Measurements from ENCODE around the gene CDH12. TPM values are rescaled to one million over a fixed set of nuclear protein-coding genes. Genes with fewer than 3 reads are reported as not detected.
"Not testable (repeated sequence)": the region's sequence is repeated elsewhere in the genome, so short reads cannot be mapped to it uniquely, and the experiment has no call there.

Gene CDH12
- polyA plus RNA-seq, 4 donors, result 2.6 TPM; not detected in 3

GRCh38 chr5:22001097-22001496 is 852.0 kb downstream of the CDH12 start:
- H3K4me3 ChIP-seq (ENCODE audit: low read depth in 1 of 3, low read length in 3 of 3); DNase-seq; H3K9me3 ChIP-seq (ENCODE audit: control insufficient read depth in 2 of 2, insufficient read depth in 1 of 2, low read depth in 1 of 2, low read length in 1 of 2); H3K36me3 ChIP-seq (ENCODE audit: control insufficient read depth in 3 of 3, insufficient read depth in 2 of 3, low read depth in 1 of 3, low read length in 3 of 3); H3K27ac ChIP-seq (ENCODE audit: low read depth in 1 of 3, low read length in 2 of 3); H3K4me1 ChIP-seq (ENCODE audit: control insufficient read depth in 3 of 3, insufficient read depth in 2 of 3, low read depth in 1 of 3, low read length in 2 of 3); H3K27me3 ChIP-seq (ENCODE audit: control insufficient read depth in 3 of 3, insufficient read depth in 3 of 3, low read length in 3 of 3); FAIRE-seq: not testable (repeated sequence)
- 90 to 95% (median 95%) methylated on average over 2 of the region's 2 CpGs for WGBS, 3 donors

GRCh38 chr5:21985799-21986198 is 867.3 kb downstream of the CDH12 start:
- not testable (repeated sequence) for H3K27me3 ChIP-seq (ENCODE audit: control insufficient read depth in 3 of 3, insufficient read depth in 3 of 3, low read length in 3 of 3); H3K9me3 ChIP-seq (ENCODE audit: control insufficient read depth in 2 of 2, insufficient read depth in 1 of 2, low read depth in 1 of 2, low read length in 1 of 2); DNase-seq; H3K4me1 ChIP-seq (ENCODE audit: control insufficient read depth in 3 of 3, insufficient read depth in 2 of 3, low read depth in 1 of 3, low read length in 2 of 3); FAIRE-seq; H3K36me3 ChIP-seq (ENCODE audit: control insufficient read depth in 3 of 3, insufficient read depth in 2 of 3, low read depth in 1 of 3, low read length in 3 of 3); H3K27ac ChIP-seq (ENCODE audit: low read depth in 1 of 3, low read length in 2 of 3); H3K4me3 ChIP-seq (ENCODE audit: low read depth in 1 of 3, low read length in 3 of 3)
- 76 to 86% (median 81%) methylated on average over 1 of the region's 1 CpG for whole genome bisulfite sequencing, 3 donors

- not testable (repeated sequence) for H3K9me3 ChIP-seq (ENCODE audit: control insufficient read depth in 2 of 2, insufficient read depth in 1 of 2, low read depth in 1 of 2, low read length in 1 of 2); H3K4me3 ChIP-seq (ENCODE audit: low read depth in 1 of 3, low read length in 3 of 3); H3K4me1 ChIP-seq (ENCODE audit: control insufficient read depth in 3 of 3, insufficient read depth in 2 of 3, low read depth in 1 of 3, low read length in 2 of 3); H3K27ac ChIP-seq (ENCODE audit: low read depth in 1 of 3, low read length in 2 of 3); DNase-seq; H3K27me3 ChIP-seq (ENCODE audit: control insufficient read depth in 3 of 3, insufficient read depth in 3 of 3, low read length in 3 of 3); H3K36me3 ChIP-seq (ENCODE audit: control insufficient read depth in 3 of 3, insufficient read depth in 2 of 3, low read depth in 1 of 3, low read length in 3 of 3); FAIRE-seq
- WGBS, 3 donors, result 70 to 80% (median 71%) methylated on average over 1 of the region's 1 CpG
Observed at GRCh38 chr5:21951571-21951970, 901.6 kb downstream of the CDH12 start.

GRCh38 chr5:21931116-21931515 is 922.0 kb downstream of the CDH12 start:
- no peaks in the 10 kb centered on the region for H3K4me1 ChIP-seq (ENCODE audit: control insufficient read depth in 3 of 3, insufficient read depth in 2 of 3, low read depth in 1 of 3, low read length in 2 of 3)
- WGBS, 3 donors, result 77 to 82% (median 78%) methylated on average over 1 of the region's 1 CpG

GRCh38 chr5:21919414-21920022 is 933.6 kb downstream of the CDH12 start:
- H3K9me3 ChIP-seq (ENCODE audit: control insufficient read depth in 2 of 2, insufficient read depth in 1 of 2, low read depth in 1 of 2, low read length in 1 of 2), result no peaks in the 10 kb centered on the region
- 12 to 16% (median 15%) methylated on average over 8 of the region's 8 CpGs for WGBS, 3 donors
- H3K27ac ChIP-seq (ENCODE audit: low read depth in 1 of 3, low read length in 2 of 3), result no peak overlapping the region
- H3K4me3 ChIP-seq (ENCODE audit: low read depth in 1 of 3, low read length in 3 of 3), result no peak overlapping the region
- DNase-seq (peak; percentile 11 to 44), FAIRE-seq (no peak)
- H3K27me3 ChIP-seq (ENCODE audit: control insufficient read depth in 3 of 3, insufficient read depth in 3 of 3, low read length in 3 of 3), result no peaks in the 10 kb centered on the region
- no peaks in the 10 kb centered on the region for H3K4me1 ChIP-seq (ENCODE audit: control insufficient read depth in 3 of 3, insufficient read depth in 2 of 3, low read depth in 1 of 3, low read length in 2 of 3)
- no peaks in the 10 kb centered on the region for H3K36me3 ChIP-seq (ENCODE audit: control insufficient read depth in 3 of 3, insufficient read depth in 2 of 3, low read depth in 1 of 3, low read length in 3 of 3)

More at GRCh38 chr5:21931116-21931515, 922.0 kb downstream of the CDH12 start:
- FAIRE-seq (no peak), DNase-seq (no peak)
- Histone ChIP-seq H3K9me3 (ENCODE audit: control insufficient read depth in 2 of 2, insufficient read depth in 1 of 2, low read depth in 1 of 2, low read length in 1 of 2) (peaks cover 0 to 1% of the 10 kb centered on the region in 2 donors), H3K36me3 (ENCODE audit: control insufficient read depth in 3 of 3, insufficient read depth in 2 of 3, low read depth in 1 of 3, low read length in 3 of 3) (no peaks in the 10 kb centered on the region), H3K27ac (ENCODE audit: low read depth in 1 of 3, low read length in 2 of 3) (no peak overlapping the region), H3K4me3 (ENCODE audit: low read depth in 1 of 3, low read length in 3 of 3) (no peak overlapping the region), H3K27me3 (ENCODE audit: control insufficient read depth in 3 of 3, insufficient read depth in 3 of 3, low read length in 3 of 3) (no peaks in the 10 kb centered on the region)

GRCh38 chr5:21918451-21918850 is 934.7 kb downstream of the CDH12 start:
- H3K4me1 ChIP-seq (ENCODE audit: control insufficient read depth in 3 of 3, insufficient read depth in 2 of 3, low read depth in 1 of 3, low read length in 2 of 3), result no peaks in the 10 kb centered on the region
- no peak overlapping the region for H3K4me3 ChIP-seq (ENCODE audit: low read depth in 1 of 3, low read length in 3 of 3)
- FAIRE-seq (no peak), DNase-seq (no peak)
- H3K27me3 ChIP-seq (ENCODE audit: control insufficient read depth in 3 of 3, insufficient read depth in 3 of 3, low read length in 3 of 3), result no peaks in the 10 kb centered on the region
- WGBS, 3 donors, result 78 to 86% (median 80%) methylated on average over 2 of the region's 2 CpGs
- H3K27ac ChIP-seq (ENCODE audit: low read depth in 1 of 3, low read length in 2 of 3), result no peak overlapping the region
- H3K36me3 ChIP-seq (ENCODE audit: control insufficient read depth in 3 of 3, insufficient read depth in 2 of 3, low read depth in 1 of 3, low read length in 3 of 3), result no peaks in the 10 kb centered on the region
- no peaks in the 10 kb centered on the region for H3K9me3 ChIP-seq (ENCODE audit: control insufficient read depth in 2 of 2, insufficient read depth in 1 of 2, low read depth in 1 of 2, low read length in 1 of 2)

- no peak for FAIRE-seq
- Histone ChIP-seq H3K27me3 (ENCODE audit: control insufficient read depth in 3 of 3, insufficient read depth in 3 of 3, low read length in 3 of 3) (no peaks in the 10 kb centered on the region), H3K4me1 (ENCODE audit: control insufficient read depth in 3 of 3, insufficient read depth in 2 of 3, low read depth in 1 of 3, low read length in 2 of 3) (no peaks in the 10 kb centered on the region), H3K36me3 (ENCODE audit: control insufficient read depth in 3 of 3, insufficient read depth in 2 of 3, low read depth in 1 of 3, low read length in 3 of 3) (no peaks in the 10 kb centered on the region), H3K4me3 (ENCODE audit: low read depth in 1 of 3, low read length in 3 of 3) (no peak overlapping the region), H3K27ac (ENCODE audit: low read depth in 1 of 3, low read length in 2 of 3) (no peak overlapping the region), H3K9me3 (ENCODE audit: control insufficient read depth in 2 of 2, insufficient read depth in 1 of 2, low read depth in 1 of 2, low read length in 1 of 2) (no peaks in the 10 kb centered on the region)
- DNase-seq, result no peak
Observed at GRCh38 chr5:21910731-21911130, 942.4 kb downstream of the CDH12 start.

- no peak for DNase-seq
- 30 to 56% (median 35%) methylated on average over 3 of the region's 3 CpGs for WGBS, 3 donors
- Histone ChIP-seq H3K9me3 (ENCODE audit: control insufficient read depth in 2 of 2, insufficient read depth in 1 of 2, low read depth in 1 of 2, low read length in 1 of 2) (no peaks in the 10 kb centered on the region), H3K4me3 (ENCODE audit: low read depth in 1 of 3, low read length in 3 of 3) (no peak overlapping the region), H3K36me3 (ENCODE audit: control insufficient read depth in 3 of 3, insufficient read depth in 2 of 3, low read depth in 1 of 3, low read length in 3 of 3) (no peaks in the 10 kb centered on the region), H3K27me3 (ENCODE audit: control insufficient read depth in 3 of 3, insufficient read depth in 3 of 3, low read length in 3 of 3) (no peaks in the 10 kb centered on the region), H3K4me1 (ENCODE audit: control insufficient read depth in 3 of 3, insufficient read depth in 2 of 3, low read depth in 1 of 3, low read length in 2 of 3) (no peaks in the 10 kb centered on the region), H3K27ac (ENCODE audit: low read depth in 1 of 3, low read length in 2 of 3) (no peak overlapping the region)
- FAIRE-seq, result no peak
Observed at GRCh38 chr5:21895766-21896350, 957.3 kb downstream of the CDH12 start.

GRCh38 chr5:21893161-21893560 is 960.0 kb downstream of the CDH12 start:
- no peaks in the 10 kb centered on the region for H3K27me3 ChIP-seq (ENCODE audit: control insufficient read depth in 3 of 3, insufficient read depth in 3 of 3, low read length in 3 of 3)
- H3K36me3 ChIP-seq (ENCODE audit: control insufficient read depth in 3 of 3, insufficient read depth in 2 of 3, low read depth in 1 of 3, low read length in 3 of 3), result no peaks in the 10 kb centered on the region
- H3K4me1 ChIP-seq (ENCODE audit: control insufficient read depth in 3 of 3, insufficient read depth in 2 of 3, low read depth in 1 of 3, low read length in 2 of 3), result no peaks in the 10 kb centered on the region
- no peaks in the 10 kb centered on the region for H3K9me3 ChIP-seq (ENCODE audit: control insufficient read depth in 2 of 2, insufficient read depth in 1 of 2, low read depth in 1 of 2, low read length in 1 of 2)
- 86 to 92% (median 88%) methylated on average over 2 of the region's 2 CpGs for WGBS, 3 donors
- FAIRE-seq (no peak), DNase-seq (no peak)
- H3K4me3 ChIP-seq (ENCODE audit: low read depth in 1 of 3, low read length in 3 of 3), result no peak overlapping the region
- H3K27ac ChIP-seq (ENCODE audit: low read depth in 1 of 3, low read length in 2 of 3), result no peak overlapping the region

Measured in small intestine (tissue), 7 donors.